H9 (cell line): ENCODE measurements around the gene PPP1R14B. TPM values are rescaled to one million over a fixed set of nuclear protein-coding genes. Genes with fewer than 3 reads are reported as not detected.

Experiments
- DNase-seq: peaks from one replicate; pipeline ENCODE4 v3.0.0-alpha.2; 2017
- H2AFZ ChIP-seq: one replicate; pipeline ENCODE4 v1.6.1; 2013; ENCODE audit warnings: mild to moderate bottlenecking, low read length, control low read depth, moderate library complexity
- H2AK5ac ChIP-seq: 2 replicates; pipeline ENCODE4 v1.6.1; 2013; ENCODE audit warnings: low read length, control low read depth, mixed read lengths; ENCODE audit not compliant: insufficient read length
- H2BK120ac ChIP-seq: one replicate; pipeline ENCODE4 v1.6.1; 2013; ENCODE audit warnings: low read depth, mild to moderate bottlenecking, low read length, control low read depth, inconsistent platforms; ENCODE audit not compliant: poor library complexity, severe bottlenecking
- H2BK12ac ChIP-seq: 2 replicates; pipeline ENCODE4 v1.6.1; 2013; ENCODE audit warnings: low read length, control low read depth, mixed read lengths, low read depth; ENCODE audit not compliant: insufficient read length
- H2BK15ac ChIP-seq: 2 replicates; pipeline ENCODE4 v1.6.1; 2013; ENCODE audit warnings: low read depth, low read length, control low read depth
- H2BK20ac ChIP-seq: one replicate; pipeline ENCODE4 v1.6.1; 2013; ENCODE audit warnings: low read depth, mild to moderate bottlenecking, low read length, control low read depth, inconsistent platforms; ENCODE audit not compliant: poor library complexity, severe bottlenecking
- H2BK5ac ChIP-seq: 2 replicates; pipeline ENCODE4 v1.6.1; 2013; ENCODE audit warnings: low read length, control low read depth, mixed read lengths; ENCODE audit not compliant: insufficient read length
- H3K14ac ChIP-seq: 2 replicates; pipeline ENCODE4 v1.6.1; 2013; ENCODE audit warnings: low read length, control low read depth; ENCODE audit not compliant: insufficient read depth
- H3K18ac ChIP-seq: 2 replicates; pipeline ENCODE4 v1.6.1; 2013; ENCODE audit warnings: low read depth, mild to moderate bottlenecking, mixed read lengths, low read length, control low read depth; ENCODE audit not compliant: insufficient read length
- H3K23ac ChIP-seq: 2 replicates; pipeline ENCODE4 v1.6.1; 2013; ENCODE audit warnings: low read length, control low read depth, mixed read lengths, low read depth; ENCODE audit not compliant: insufficient read length
- H3K23me2 ChIP-seq: 2 replicates; pipeline ENCODE4 v1.6.1; 2013; ENCODE audit warnings: low read depth, mild to moderate bottlenecking, mixed read lengths, low read length, control low read depth; ENCODE audit not compliant: insufficient read length, poor library complexity, severe bottlenecking
- H3K27ac ChIP-seq: 2 replicates; pipeline ENCODE4 v1.5.1; 2013; ENCODE audit warnings: low read length, control low read depth, mixed read lengths, low read depth; ENCODE audit not compliant: insufficient read length
- H3K27me3 ChIP-seq: 2 replicates; pipeline ENCODE4 v1.6.1; 2013; ENCODE audit warnings: low read length, control low read depth, inconsistent platforms; ENCODE audit not compliant: insufficient read depth
- H3K4ac ChIP-seq: 2 replicates; pipeline ENCODE4 v1.6.1; 2013; ENCODE audit warnings: low read depth, mild to moderate bottlenecking, control low read depth, inconsistent platforms, low read length, moderate library complexity
- H3K4me1 ChIP-seq: 2 replicates; pipeline ENCODE4 v1.6.1; 2013; ENCODE audit warnings: low read length, control low read depth, inconsistent platforms; ENCODE audit not compliant: insufficient read depth
- H3K4me2 ChIP-seq: 2 replicates; pipeline ENCODE4 v1.6.1; 2013; ENCODE audit warnings: low read length, control low read depth, mixed read lengths; ENCODE audit not compliant: insufficient read length, insufficient read depth
- H3K56ac ChIP-seq: 2 replicates; pipeline ENCODE4 v1.6.1; 2013; ENCODE audit warnings: low read depth, mild to moderate bottlenecking, mixed read lengths, low read length, control low read depth; ENCODE audit not compliant: insufficient read length
- H3K79me1 ChIP-seq: 2 replicates; pipeline ENCODE4 v1.6.1; 2013; ENCODE audit warnings: low read depth, mild to moderate bottlenecking, moderate library complexity, low read length, control low read depth, inconsistent platforms; ENCODE audit not compliant: insufficient read depth, poor library complexity, severe bottlenecking
- H3K79me2 ChIP-seq: 2 replicates; pipeline ENCODE4 v1.6.1; 2013; ENCODE audit warnings: low read length, control low read depth, inconsistent platforms; ENCODE audit not compliant: insufficient read depth
- H3K9ac ChIP-seq: 2 replicates; pipeline ENCODE4 v1.6.1; 2013; ENCODE audit warnings: low read length, control low read depth, mixed read lengths; ENCODE audit not compliant: insufficient read length; ENCODE audit errors: extremely low read depth
- H3K9me3 ChIP-seq: one replicate; pipeline ENCODE4 v1.6.1; 2013; ENCODE audit warnings: low read depth, low read length, inconsistent platforms; ENCODE audit not compliant: control insufficient read depth
- H3T11ph ChIP-seq: one replicate; pipeline ENCODE4 v1.6.1; 2013; ENCODE audit warnings: mild to moderate bottlenecking, low read length, control low read depth, inconsistent platforms
- H4K20me1 ChIP-seq: one replicate; pipeline ENCODE4 v1.6.1; 2013; ENCODE audit not compliant: control insufficient read depth, insufficient read length, insufficient read depth
- H4K5ac ChIP-seq: 2 replicates; pipeline ENCODE4 v1.6.1; 2013; ENCODE audit warnings: low read depth, mild to moderate bottlenecking, mixed read lengths, low read length, control low read depth; ENCODE audit not compliant: insufficient read length
- H4K8ac ChIP-seq: replicated peaks from 2 replicates; pipeline ENCODE4 v1.6.1; 2013; ENCODE audit warnings: low read length, control low read depth, mixed read lengths, low read depth; ENCODE audit not compliant: insufficient read length
- H4K91ac ChIP-seq: 2 replicates; pipeline ENCODE4 v1.6.1; 2013; ENCODE audit warnings: low read depth, mild to moderate bottlenecking, moderate library complexity, mixed read lengths, low read length, control low read depth; ENCODE audit not compliant: insufficient read length
- H3K27ac Mint-ChIP-seq, 3 experiments: 2 replicates in 2 of 3; 3 replicates in 1 of 3; pipeline ENCODE4 v1.8.0; 2020 to 2021; ENCODE audit warnings: mixed read lengths in 3 of 3, mild to moderate bottlenecking in 1 of 3, moderate library complexity in 1 of 3
- H3K27me3 Mint-ChIP-seq: 2 replicates; pipeline ENCODE4 v1.8.0; 2021; ENCODE audit warnings: low read depth, mild to moderate bottlenecking, moderate library complexity, mixed read lengths
- H3K36me3 Mint-ChIP-seq, 3 experiments: 2 replicates in 2 of 3; 3 replicates in 1 of 3; pipeline ENCODE4 v1.8.0; 2020 to 2021; ENCODE audit warnings: low read depth in 3 of 3, mixed read lengths in 3 of 3; ENCODE audit not compliant: insufficient read depth in 1 of 3
- H3K4me1 Mint-ChIP-seq, 2 experiments: 2 replicates each; pipeline ENCODE4 v1.8.0; 2020; ENCODE audit warnings: mixed read lengths in 2 of 2
- H3K4me3 Mint-ChIP-seq, 2 experiments: 2 replicates in 1 of 2; 3 replicates in 1 of 2; pipeline ENCODE4 v1.8.0; 2020 to 2021; ENCODE audit warnings: mild to moderate bottlenecking in 2 of 2, mixed read lengths in 2 of 2, moderate library complexity in 1 of 2
- H3K9me3 Mint-ChIP-seq, 2 experiments: 2 replicates in 1 of 2; 3 replicates in 1 of 2; pipeline ENCODE4 v1.8.0; 2020; ENCODE audit warnings: mild to moderate bottlenecking in 2 of 2, mixed read lengths in 2 of 2, moderate library complexity in 1 of 2
- WGBS: extraction: QIAGEN DNeasy Blood & Tissue Kit; methylation state at CpG from one replicate; pipeline ENCODE4 v1.1.7; 2013; ENCODE audit warnings: missing lambda C conversion rate, low lambda C conversion rate, mixed read lengths; ENCODE audit not compliant: insufficient read length; ENCODE audit errors: extremely low coverage; 5-methylcytosine and 5-hydroxymethylcytosine counted together
- total RNA-seq: library from RNA; stranded (reverse); gene quantifications from 2 replicates; pipeline ENCODE4 v1.2.1, GENCODE V29; 2021
- TF ChIP-seq, protein P1 (sequence below): fragments of 200-600 bp; sonication (generic); conservative IDR thresholded peaks from 3 replicates; pipeline ENCODE4 v1.8.0; 2021; ENCODE audit warnings: antibody characterized with exemption, mild to moderate bottlenecking

The PPP1R14B gene
- total RNA-seq, 1 experiment from 2014 or later = 358 TPM

DNA sequence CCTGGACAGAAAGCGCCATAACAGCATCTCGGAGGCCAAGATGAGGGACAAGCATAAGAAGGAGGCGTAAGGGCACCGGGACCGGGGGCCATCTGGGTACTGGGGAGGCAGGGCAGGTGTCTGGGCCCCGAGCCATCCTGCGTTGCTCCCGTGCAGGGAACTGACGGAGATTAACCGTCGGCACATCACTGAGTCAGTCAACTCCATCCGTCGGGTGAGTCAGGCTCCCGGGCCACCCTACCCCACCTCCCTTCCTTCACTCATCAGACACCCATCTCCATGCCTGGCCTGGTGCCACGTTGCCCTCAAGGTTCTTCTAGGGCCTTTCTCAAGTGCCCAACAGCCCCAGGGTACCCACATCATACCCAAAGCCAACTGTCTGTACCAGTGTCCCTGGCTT is 19.6 kb upstream of the PPP1R14B start:
- Histone ChIP-seq H3K4ac (no peak overlapping the region), H2BK5ac (no peak overlapping the region), H3K56ac (no peak overlapping the region), H3K14ac (no peak overlapping the region), H3K79me1 (no peaks in the 10 kb centered on the region), H3K18ac (no peak overlapping the region), H2AK5ac (no peak overlapping the region), H4K8ac (no peak overlapping the region), H3K27ac (no peak overlapping the region), H2BK12ac (no peak overlapping the region), H3K9ac (no peak overlapping the region), H2BK15ac (no peak overlapping the region), H3K23ac (no peak overlapping the region), H2AFZ (no peak overlapping the region), H3K27me3 (no peaks in the 10 kb centered on the region), H4K91ac (no peak overlapping the region), H4K5ac (no peak overlapping the region), H3T11ph (no peak overlapping the region), H3K4me2 (no peak overlapping the region), H4K20me1 (no peaks in the 10 kb centered on the region), H2BK20ac (no peak overlapping the region), H2BK120ac (no peak overlapping the region), H3K9me3 (no peaks in the 10 kb centered on the region), H3K79me2 (no peaks in the 10 kb centered on the region), H3K4me1 (no peaks in the 10 kb centered on the region), H3K23me2 (peaks cover 10% of the 10 kb centered on the region)
- TF ChIP-seq, protein P1, sequence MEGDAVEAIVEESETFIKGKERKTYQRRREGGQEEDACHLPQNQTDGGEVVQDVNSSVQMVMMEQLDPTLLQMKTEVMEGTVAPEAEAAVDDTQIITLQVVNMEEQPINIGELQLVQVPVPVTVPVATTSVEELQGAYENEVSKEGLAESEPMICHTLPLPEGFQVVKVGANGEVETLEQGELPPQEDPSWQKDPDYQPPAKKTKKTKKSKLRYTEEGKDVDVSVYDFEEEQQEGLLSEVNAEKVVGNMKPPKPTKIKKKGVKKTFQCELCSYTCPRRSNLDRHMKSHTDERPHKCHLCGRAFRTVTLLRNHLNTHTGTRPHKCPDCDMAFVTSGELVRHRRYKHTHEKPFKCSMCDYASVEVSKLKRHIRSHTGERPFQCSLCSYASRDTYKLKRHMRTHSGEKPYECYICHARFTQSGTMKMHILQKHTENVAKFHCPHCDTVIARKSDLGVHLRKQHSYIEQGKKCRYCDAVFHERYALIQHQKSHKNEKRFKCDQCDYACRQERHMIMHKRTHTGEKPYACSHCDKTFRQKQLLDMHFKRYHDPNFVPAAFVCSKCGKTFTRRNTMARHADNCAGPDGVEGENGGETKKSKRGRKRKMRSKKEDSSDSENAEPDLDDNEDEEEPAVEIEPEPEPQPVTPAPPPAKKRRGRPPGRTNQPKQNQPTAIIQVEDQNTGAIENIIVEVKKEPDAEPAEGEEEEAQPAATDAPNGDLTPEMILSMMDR = no peak
- peaks cover 11 to 21% of the 10 kb centered on the region in 2 experiments for H3K4me1 Mint-ChIP-seq
- no CpG with 5 or more reads among the region's 15 CpGs for WGBS
- no peak overlapping the region for H3K4me3 Mint-ChIP-seq
- H3K36me3 Mint-ChIP-seq = peaks cover 27 to 62% (median 47%) of the 10 kb centered on the region in 3 experiments
- H3K27ac Mint-ChIP-seq = no peak overlapping the region; a peak in 1 of 7 replicates
- H3K9me3 Mint-ChIP-seq = no peaks in the 10 kb centered on the region
- no peaks in the 10 kb centered on the region for H3K27me3 Mint-ChIP-seq
- no peak for DNase-seq
